Aorta (tissue), 5 donors: Measurements from ENCODE around the gene LPAR5. TPM values are rescaled to one million over a fixed set of nuclear protein-coding genes. Genes with fewer than 3 reads are reported as not detected.
A peak's percentile ranks its signal among the peaks of the same experiment; 100 is the strongest.

Experiments
- ATAC-seq: fragments of 200-7000 bp; cut with Tn5 transposase; one replicate; pipeline ENCODE4 v1.9.1; 2022; ENCODE audit warnings: moderate library complexity; ENCODE audit not compliant: low FRiP score
- DNase-seq, 2 donors: peaks; one replicate each; pipeline ENCODE4 v3.0.0-alpha.2; 2020
- H3K27ac ChIP-seq, 2 donors: one replicate each; pipeline ENCODE4 v1.5.1; 2013; ENCODE audit warnings: low read length in 2 of 2, mild to moderate bottlenecking in 2 of 2, moderate library complexity in 2 of 2, control low read depth in 1 of 2, inconsistent platforms in 1 of 2, low read depth in 1 of 2
- H3K27me3 ChIP-seq, 2 donors: one replicate each; pipeline ENCODE4 v1.6.1; 2013; ENCODE audit warnings: control low read depth in 1 of 2, low read length in 1 of 2, mild to moderate bottlenecking in 1 of 2, moderate library complexity in 1 of 2; ENCODE audit not compliant: insufficient read depth in 2 of 2, control insufficient read depth in 1 of 2
- H3K36me3 ChIP-seq, 2 donors: one replicate each; pipeline ENCODE4 v1.6.1; 2013; ENCODE audit warnings: control low read depth in 1 of 2, low read length in 1 of 2, mild to moderate bottlenecking in 1 of 2; ENCODE audit not compliant: insufficient read depth in 2 of 2, control insufficient read depth in 1 of 2
- H3K4me1 ChIP-seq, 2 donors: one replicate each; pipeline ENCODE4 v1.6.1; 2013; ENCODE audit warnings: low read length in 2 of 2, control low read depth in 1 of 2, mild to moderate bottlenecking in 1 of 2, moderate library complexity in 1 of 2; ENCODE audit not compliant: insufficient read depth in 2 of 2, control insufficient read depth in 1 of 2
- H3K4me3 ChIP-seq, 2 donors: one replicate each; pipeline ENCODE4 v1.5.1; 2013; ENCODE audit warnings: low read length in 2 of 2, control low read depth in 1 of 2, mild to moderate bottlenecking in 1 of 2
- H3K9me3 ChIP-seq: one replicate; pipeline ENCODE4 v1.6.1; 2013; ENCODE audit warnings: mild to moderate bottlenecking, low read length; ENCODE audit not compliant: control insufficient read depth
- WGBS, 2 donors: extraction: QIAGEN DNeasy Blood & Tissue Kit; methylation state at CpG; one replicate each; pipeline ENCODE4 v1.1.7; 2013; 5-methylcytosine and 5-hydroxymethylcytosine counted together
- intact Hi-C, 2 donors: fragments of 100-400 bp; cut with DNase I; formaldehyde crosslinking; loops; one replicate each; pipeline versions ENCODE4 v1.14.2 to v1.15.0; 2022
- polyA plus RNA-seq, 2 donors: library from polyadenylated mRNA; stranded (reverse); fragments of 200-250 nt; gene quantifications; one replicate each; pipeline ENCODE4 v1.2.3, GENCODE V29; 2013
- total RNA-seq, 2 donors: library from RNA; stranded (reverse); fragmentation: NEBNext Ultra II Directional; extraction: Animal tissue kit (Norgen Biotek cat#: 25700); gene quantifications; one replicate each; pipeline ENCODE4 v1.2.1, GENCODE V29; 2021
- donor health status: healthy with polysubstance abuse.
- donor health status: Bipolar disorder and iron deficiency.
- donor health status: DM: no; HTN: no; CAD: no.
- donor health status: DM: no; HTN: no; CAD: no.
- donor health status: DM: yes; HTN: yes; CAD: no.

Gene LPAR5
- total and polyA plus RNA-seq, 4 donors: 0.51 to 3.7 (median 1.7) TPM

DNA sequence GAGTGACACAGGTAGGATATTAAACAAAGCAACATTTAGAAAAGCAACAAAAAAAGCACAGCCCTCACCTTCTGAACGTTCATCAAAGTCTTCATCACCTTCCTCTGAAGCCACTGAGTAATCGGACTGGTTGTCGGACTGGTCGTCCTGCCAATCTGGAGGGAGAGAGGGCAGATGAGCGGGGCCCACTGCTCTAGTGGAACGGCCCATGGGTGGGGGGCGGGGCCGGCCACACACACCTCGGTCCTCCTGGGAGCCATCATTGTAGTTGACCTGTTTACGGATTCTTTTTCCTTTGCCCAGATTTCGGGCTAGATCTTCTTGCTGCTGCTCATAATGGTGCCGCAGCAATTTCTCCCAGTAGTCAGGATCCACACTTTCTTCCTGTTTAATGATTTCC is 52.8 kb downstream of the LPAR5 start:
- ATAC-seq: no peak
- 85 to 86% methylated on average over 12 of the region's 12 CpGs for WGBS, 2 donors
- H3K36me3 ChIP-seq: peaks cover 17 to 22% of the 10 kb centered on the region in 2 donors

GRCh38 chr12:6582196-6582595 is 53.6 kb downstream of the LPAR5 start:
- no peak overlapping the region for H3K4me3 ChIP-seq
- 60% methylated on average over 6 of the region's 6 CpGs for WGBS, 2 donors
- no peak overlapping the region for H3K27ac ChIP-seq
- H3K27me3 ChIP-seq: no peaks in the 10 kb centered on the region
- ATAC-seq (no peak), DNase-seq (peak in 1 of 2 donors; percentile 13)
- intact Hi-C loops: no loop called here
- H3K36me3 ChIP-seq: peaks cover 18 to 21% of the 10 kb centered on the region in 2 donors
- no peaks in the 10 kb centered on the region for H3K9me3 ChIP-seq
- H3K4me1 ChIP-seq: no peaks in the 10 kb centered on the region

More for the DNA sequence above, 52.8 kb downstream of the LPAR5 start:
- DNase-seq: peak in 1 of 2 donors; percentile 10
- intact Hi-C loops: no loop called here
- H3K9me3 ChIP-seq: no peaks in the 10 kb centered on the region
- H3K27me3 ChIP-seq: no peaks in the 10 kb centered on the region
- H3K27ac ChIP-seq: no peak overlapping the region
- no peaks in the 10 kb centered on the region for H3K4me1 ChIP-seq
- H3K4me3 ChIP-seq: no peak overlapping the region

- Histone ChIP-seq H3K4me1 (no peaks in the 10 kb centered on the region), H3K4me3 (no peak overlapping the region), H3K27ac (no peak overlapping the region), H3K36me3 (peaks cover 7 to 11% of the 10 kb centered on the region in 2 donors), H3K27me3 (no peaks in the 10 kb centered on the region), H3K9me3 (no peaks in the 10 kb centered on the region)
- ATAC-seq (no peak), DNase-seq (no peak)
- intact Hi-C loops: no loop called here
- WGBS, 2 donors: 85 to 86% methylated on average over 8 of the region's 8 CpGs
These were observed 60.1 kb downstream of the LPAR5 start for GRCh38 chr12:6575648-6576047.

GRCh38 chr12:6574576-6575295 is 61.0 kb downstream of the LPAR5 start:
- DNase-seq (no peak), ATAC-seq (no peak)
- 78 to 88% methylated on average over 4 of the region's 4 CpGs for WGBS, 2 donors
- H3K36me3 ChIP-seq: peaks cover 5 to 11% of the 10 kb centered on the region in 2 donors
- intact Hi-C loops: no loop called here
- no peaks in the 10 kb centered on the region for H3K4me1 ChIP-seq
- H3K27ac ChIP-seq: no peak overlapping the region
- no peaks in the 10 kb centered on the region for H3K27me3 ChIP-seq
- no peaks in the 10 kb centered on the region for H3K9me3 ChIP-seq
- no peak overlapping the region for H3K4me3 ChIP-seq

DNA sequence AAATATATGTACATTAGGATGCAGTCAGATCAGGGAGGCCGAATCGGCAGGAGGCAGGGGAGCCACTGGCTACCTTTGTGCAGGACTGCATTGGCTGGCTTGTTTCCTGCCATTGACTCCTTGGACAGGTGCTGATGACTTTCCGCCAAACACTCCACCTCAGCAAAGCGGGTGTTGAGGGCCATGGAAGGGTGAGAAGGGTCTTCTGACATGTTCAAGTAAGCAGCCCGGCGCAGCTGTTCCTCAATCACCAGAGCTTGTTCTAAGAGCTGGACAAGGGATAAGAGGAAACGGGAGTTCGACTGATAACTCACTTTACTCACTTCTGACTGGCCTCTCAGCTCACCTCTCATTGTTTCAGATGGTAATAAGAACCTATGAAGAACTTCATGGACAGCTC is 62.8 kb downstream of the LPAR5 start:
- ATAC-seq (no peak), DNase-seq (peak in 1 of 2 donors; percentile 68)
- Histone ChIP-seq H3K36me3 (peaks cover 3 to 7% of the 10 kb centered on the region in 2 donors), H3K4me1 (no peaks in the 10 kb centered on the region), H3K27me3 (no peaks in the 10 kb centered on the region), H3K9me3 (no peaks in the 10 kb centered on the region), H3K27ac (no peak overlapping the region), H3K4me3 (no peak overlapping the region)
- intact Hi-C loops: no loop called here
- 88 to 93% methylated on average over 8 of the region's 8 CpGs for WGBS, 2 donors

DNA sequence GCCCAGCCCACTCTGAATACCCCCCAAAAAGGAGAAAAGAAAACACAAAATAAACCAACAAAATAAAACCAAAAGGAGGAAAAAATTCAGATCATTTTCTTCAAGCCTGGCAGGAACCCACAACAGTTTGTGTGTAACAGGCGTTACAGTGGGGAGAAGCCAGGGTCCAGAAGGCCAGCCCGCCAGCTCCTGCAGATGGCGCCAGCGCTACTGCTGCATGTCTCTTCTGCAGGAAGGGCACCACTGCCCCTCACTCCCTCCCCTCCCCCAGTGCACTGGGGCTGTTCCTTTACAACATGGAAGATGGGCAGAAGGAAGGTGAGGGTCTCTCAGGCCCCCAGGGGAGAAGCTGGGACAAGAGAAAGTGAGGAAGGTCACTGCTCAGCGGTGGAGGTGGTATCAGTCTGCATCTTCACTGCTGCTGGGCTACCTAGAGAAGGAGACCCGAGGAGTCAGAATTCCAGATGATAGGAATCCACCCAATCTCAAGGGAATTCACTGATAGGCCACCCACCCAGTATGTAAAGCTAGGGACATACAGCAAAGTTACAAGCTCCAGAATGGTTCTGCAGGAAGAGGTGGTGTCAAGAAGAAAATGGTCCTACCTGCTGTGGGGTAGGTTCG is 65.4 kb downstream of the LPAR5 start:
- ATAC-seq (no peak), DNase-seq (peak in 1 of 2 donors; percentile 81)
- Histone ChIP-seq H3K27ac (no peak overlapping the region), H3K36me3 (peaks cover 0 to 4% of the 10 kb centered on the region in 2 donors), H3K4me3 (no peak overlapping the region), H3K9me3 (no peaks in the 10 kb centered on the region), H3K27me3 (no peaks in the 10 kb centered on the region), H3K4me1 (no peaks in the 10 kb centered on the region)
- 54 to 56% methylated on average over 7 of the region's 7 CpGs for WGBS, 2 donors
- intact Hi-C loops: no loop called here

- Histone ChIP-seq H3K4me3 (no peak overlapping the region), H3K27ac (no peak overlapping the region), H3K27me3 (no peaks in the 10 kb centered on the region), H3K9me3 (no peaks in the 10 kb centered on the region), H3K36me3 (peaks cover 0 to 4% of the 10 kb centered on the region in 2 donors), H3K4me1 (no peaks in the 10 kb centered on the region)
- WGBS, 2 donors: 69 to 77% methylated on average over 7 of the region's 7 CpGs
- ATAC-seq (no peak), DNase-seq (peak in 1 of 2 donors; percentile 45)
- intact Hi-C loops: loop anchor here (2.0 to 5.0 kb wide), 3 partner anchors 33 to 93 kb away; partner anchors contain the start of genes CHD4 (in 1 of the 2) and ING4 (in 1 of the 2)
These were observed 66.0 kb downstream of the LPAR5 start for GRCh38 chr12:6569786-6570185.

DNA sequence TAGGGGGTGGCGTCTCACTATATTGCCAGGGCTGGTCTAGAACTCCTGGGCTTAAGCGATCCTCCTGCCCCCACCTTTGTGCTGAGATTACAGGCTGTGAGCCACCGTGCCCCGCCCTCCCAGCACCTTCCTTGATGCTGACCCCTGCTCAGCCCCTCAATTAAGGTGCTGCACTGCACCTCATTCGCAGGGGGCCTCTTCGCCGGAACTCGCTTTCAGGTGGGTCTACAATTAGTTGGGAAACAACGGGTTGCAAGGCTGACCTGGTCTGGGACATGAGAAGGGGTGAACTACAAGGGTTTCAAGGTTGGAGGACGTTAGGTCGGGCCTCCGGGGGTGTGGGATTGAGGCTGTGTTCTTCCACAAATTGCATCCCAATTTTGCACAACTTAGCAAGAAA is 66.4 kb downstream of the LPAR5 start:
- Histone ChIP-seq H3K4me3 (no peak overlapping the region), H3K27me3 (no peaks in the 10 kb centered on the region), H3K36me3 (peaks cover 0 to 4% of the 10 kb centered on the region in 2 donors), H3K27ac (no peak overlapping the region), H3K9me3 (no peaks in the 10 kb centered on the region), H3K4me1 (no peaks in the 10 kb centered on the region)
- WGBS, 2 donors: 77 to 82% methylated on average over 12 of the region's 12 CpGs
- DNase-seq (no peak), ATAC-seq (no peak)
- intact Hi-C loops: loop anchor here (2.0 to 5.0 kb wide), 3 partner anchors 33 to 93 kb away; partner anchors contain the start of genes CHD4 (in 1 of the 2) and ING4 (in 1 of the 2)
